GM12878 (cell line): ENCODE data around the gene XCR1. TPM values are rescaled to one million over a fixed set of nuclear protein-coding genes. Genes with fewer than 3 reads are reported as not detected.

Experiments used
- ATAC-seq: fragments of 200-7000 bp; cut with Tn5 transposase; 3 replicates; pipeline ENCODE4 v1.9.1; 2020; ENCODE audit warnings: mild to moderate bottlenecking, moderate library complexity
- BruUV-seq: library from RNA; stranded (reverse); fragments of 400-500 nt; replicated peaks from 2 replicates; lab custom pipeline; 2021; lab: Mats Ljungman, UMichigan
- CTCF ChIA-PET: fragments of 300-600 bp; sonication (Branson Sonifier 250); formaldehyde crosslinking; extraction: SDS; loops from one replicate; lab custom pipeline; 2021; ENCODE audit warnings: inconsistent platforms; lab: Yijun Ruan, JAX
- POLR2A ChIA-PET: fragments of 350-600 bp; formaldehyde crosslinking; extraction: SDS; loops from one replicate; lab custom pipeline; 2021; ENCODE audit warnings: inconsistent platforms; lab: Charles Lee
- RAD21 ChIA-PET: fragments of 300-600 bp; sonication (Branson Sonifier 250); formaldehyde crosslinking; loops from one replicate; lab custom pipeline; 2023; ENCODE audit warnings: antibody characterized with exemption; ENCODE audit not compliant: unreplicated experiment; lab: Charles Lee
- SMC1A ChIA-PET: fragments of 300-600 bp; sonication (Branson Sonifier 250); formaldehyde crosslinking; loops from one replicate; lab custom pipeline; 2023; ENCODE audit not compliant: unreplicated experiment, uncharacterized antibody; lab: Charles Lee
- DNase-seq: peaks from one replicate; pipeline ENCODE4 v3.0.0-alpha.2; 2011; ENCODE audit warnings: low read depth, low spot score
- FAIRE-seq: peaks from 3 replicates; lab custom pipeline; 2011; peaks lifted over from hg19 to GRCh38; lab: Jason Lieb, UNC
- H2AFZ ChIP-seq: 2 replicates; pipeline ENCODE4 v1.6.0; 2011; ENCODE audit warnings: low read depth, low read length, control low read depth; ENCODE audit not compliant: control insufficient read depth
- H3K27ac ChIP-seq: 2 replicates; pipeline ENCODE4 v1.5.1; 2011; ENCODE audit warnings: control low read depth; ENCODE audit not compliant: control insufficient read depth, insufficient read depth
- H3K27me3 ChIP-seq, 2 experiments: replicated peaks in 1 of 2; 2 replicates each; pipeline versions ENCODE4 v1.6.0 to v1.6.1; 2011; ENCODE audit warnings: low read length in 1 of 2; ENCODE audit not compliant: control insufficient read depth in 2 of 2, insufficient read depth in 2 of 2
- H3K36me3 ChIP-seq, 2 experiments: 2 replicates each; pipeline ENCODE4 v1.5.1; 2011; ENCODE audit warnings: low read length in 1 of 2; ENCODE audit not compliant: control insufficient read depth in 2 of 2, insufficient read depth in 2 of 2
- H3K4me1 ChIP-seq: 2 replicates; pipeline ENCODE4 v1.6.1; 2011; ENCODE audit warnings: mild to moderate bottlenecking, low read length, moderate library complexity, mixed read lengths; ENCODE audit not compliant: control insufficient read depth, insufficient read depth
- H3K4me2 ChIP-seq: 2 replicates; pipeline ENCODE4 v1.6.0; 2011; ENCODE audit warnings: control low read depth; ENCODE audit not compliant: control insufficient read depth, insufficient read depth
- H3K4me3 ChIP-seq: fragments of 200-600 bp; sonication (generic); 2 replicates; pipeline ENCODE4 v1.5.1; 2016
- H3K79me2 ChIP-seq: 2 replicates; pipeline ENCODE4 v1.6.0; 2011; ENCODE audit warnings: low read length; ENCODE audit not compliant: control insufficient read depth, insufficient read depth
- H3K9ac ChIP-seq: 2 replicates; pipeline ENCODE4 v1.8.0; 2011; ENCODE audit warnings: low read length, control low read depth, mixed read lengths; ENCODE audit not compliant: control insufficient read depth, insufficient read depth
- H3K9me3 ChIP-seq: replicated peaks from 3 replicates; pipeline ENCODE4 v1.5.1; 2011; ENCODE audit warnings: mild to moderate bottlenecking, low read length; ENCODE audit not compliant: control insufficient read depth, insufficient read depth
- H4K20me1 ChIP-seq: 2 replicates; pipeline ENCODE4 v1.6.0; 2011; ENCODE audit not compliant: control insufficient read depth, insufficient read depth
- CBX3 ChIP-seq: fragments of 200-600 bp; sonication (generic); IDR thresholded peaks from 2 replicates; pipeline ENCODE4 v1.6.1; 2016; ENCODE audit warnings: low read depth, borderline replicate concordance
- DPF2 ChIP-seq: fragments of 450-650 bp; IDR thresholded peaks from 2 replicates; pipeline ENCODE4 v1.6.1; 2017; ENCODE audit warnings: mild to moderate bottlenecking
- E2F8 ChIP-seq: fragments of 450-650 bp; IDR thresholded peaks from 2 replicates; pipeline ENCODE4 v1.6.1; 2018; ENCODE audit warnings: mild to moderate bottlenecking, low read depth, moderate library complexity; ENCODE audit not compliant: partially characterized antibody
- IRF5 ChIP-seq: fragments of 450-650 bp; IDR thresholded peaks from 2 replicates; pipeline ENCODE4 v1.6.1; 2017; ENCODE audit warnings: borderline replicate concordance
- KDM1A ChIP-seq: fragments of 200-600 bp; sonication (generic); IDR thresholded peaks from 2 replicates; pipeline ENCODE4 v1.6.1; 2016; ENCODE audit warnings: borderline replicate concordance
- MEF2A ChIP-seq: IDR thresholded peaks from 2 replicates; pipeline ENCODE4 v1.6.1; 2011; ENCODE audit warnings: low read depth, mild to moderate bottlenecking, low read length, moderate library complexity; ENCODE audit not compliant: insufficient read depth
- RAD51 ChIP-seq: fragments of 450-650 bp; IDR thresholded peaks from 2 replicates; pipeline ENCODE4 v1.6.1; 2016; ENCODE audit warnings: moderate library complexity, mild to moderate bottlenecking, inconsistent platforms
- SKIL ChIP-seq: fragments of 450-650 bp; IDR thresholded peaks from 2 replicates; pipeline ENCODE4 v1.6.1; 2017; ENCODE audit warnings: mild to moderate bottlenecking, low read depth, inconsistent platforms; ENCODE audit not compliant: poor library complexity, severe bottlenecking
- SMAD1 ChIP-seq: fragments of 450-650 bp; IDR thresholded peaks from 2 replicates; pipeline ENCODE4 v1.6.1; 2018; ENCODE audit warnings: mild to moderate bottlenecking, low read depth; ENCODE audit not compliant: partially characterized antibody
- SPI1 ChIP-seq: IDR thresholded peaks from 2 replicates; pipeline ENCODE4 v1.6.1; 2011; ENCODE audit warnings: low read depth, mild to moderate bottlenecking, low read length, moderate library complexity, borderline replicate concordance; ENCODE audit not compliant: insufficient read depth
- ZNF217 ChIP-seq: fragments of 450-650 bp; IDR thresholded peaks from 2 replicates; pipeline ENCODE4 v1.6.1; 2017; ENCODE audit warnings: antibody characterized with exemption, mild to moderate bottlenecking
- WGBS: methylation state at CpG from one replicate; pipeline ENCODE4 v1.1.6; 2016; ENCODE audit warnings: low lambda C conversion rate; ENCODE audit not compliant: insufficient replicate concordance, insufficient coverage; ENCODE audit errors: missing lambda C conversion rate; 5-methylcytosine and 5-hydroxymethylcytosine counted together
- in situ Hi-C: fragments of 300-500 bp; cut with MboI; formaldehyde crosslinking; loops from 9 replicates; pipeline ENCODE4 v1.14.3; 2018; ENCODE audit warnings: mixed read lengths
- intact Hi-C: fragments of 100-400 bp; cut with micrococcal nuclease; formaldehyde crosslinking; loops from one replicate; pipeline ENCODE4 v1.14.2; 2022; ENCODE audit not compliant: unreplicated experiment
- polyA plus RNA-seq, 11 experiments: library from polyadenylated mRNA; depleted of rRNA in 4 of 11; unstranded in 6 of 11; stranded (reverse) in 5 of 11; fragments of >200 nt; fragmentation: Nextera tagmentation in 4 of 11; fragmentation: Illumina TruSeq in 1 of 11; extraction: Ambion mirVana in 4 of 11; extraction: Trizol in 1 of 11; gene quantifications; 1 replicate in 1 of 11; 2 replicates in 10 of 11; pipeline versions ENCODE4 v1.2.1 to v1.2.3, GENCODE V29; 2011 to 2016; ENCODE audit warnings: inconsistent platforms in 2 of 11, missing spikeins in 2 of 11, low read depth in 1 of 11
- total RNA-seq, 4 experiments: library from RNA; depleted of rRNA in 3 of 4; stranded (reverse); fragments of >200 nt in 3 of 4; fragmentation: Illumina TruSeq in 1 of 4; extraction: Trizol in 1 of 4; gene quantifications; 2 replicates each; pipeline versions ENCODE4 v1.2.1 to v1.2.3, GENCODE V29; 2013 to 2021

XCR1 gene
- total and polyA plus RNA-seq, 10 of the 15 experiments (the other 5 are each of a cell fraction or from before 2014, with no cell fraction given) = 0.02 to 0.29 (median 0.13) TPM; not detected in 2

GRCh38 chr3:45987368-45988291 is 39.7 kb downstream of the XCR1 start:
- no peak overlapping the region for H3K27ac ChIP-seq
- no peaks in the 10 kb centered on the region for H3K27me3 ChIP-seq
- peaks cover 10% of the 10 kb centered on the region for H3K4me1 ChIP-seq
- intact Hi-C loops (no loop called here), in situ Hi-C loops (no loop called here)
- no peaks in the 10 kb centered on the region for H3K9me3 ChIP-seq
- SMC1A ChIA-PET = interaction anchor here (1.0 to 1.9 kb wide), 4 partner anchors 19 to 391 kb away, joined by 3 to 6 read pairs (median 4); no protein-coding TSS in a partner anchor
- DNase-seq (no peak), FAIRE-seq (no peak), ATAC-seq (no peak)
- CTCF ChIA-PET = interaction anchor here (1.3 to 1.5 kb wide), 2 partner anchors 91 kb away, joined by 4 to 5 read pairs; no protein-coding TSS in a partner anchor
- no peak overlapping the region for H3K4me3 ChIP-seq
- 93% methylated on average over 8 of the region's 8 CpGs for WGBS
- H3K4me2 ChIP-seq = no peak overlapping the region
- no peaks in the 10 kb centered on the region for H3K79me2 ChIP-seq
- H3K36me3 ChIP-seq = peaks cover 6 to 11% of the 10 kb centered on the region in 2 experiments; a peak in 3 of 4 replicates
- no peaks in the 10 kb centered on the region; the same call in 1 of the 2 replicates for H4K20me1 ChIP-seq
- POLR2A ChIA-PET = interaction anchor here (0.8 kb wide), 1 partner anchor 91 kb away, joined by 3 read pairs; no protein-coding TSS in a partner anchor
- BruUV-seq = no TSS peak
- RAD21 ChIA-PET = no interaction called here
- no peak overlapping the region for H2AFZ ChIP-seq
- H3K9ac ChIP-seq = no peak overlapping the region
- TF ChIP-seq IRF5 (no peak), ZNF217 (no peak), SMAD1 (no peak), RAD51 (no peak), E2F8 (no peak), SKIL (no peak), DPF2 (no peak), SPI1 (no peak), CBX3 (no peak), MEF2A (no peak), KDM1A (no peak)
